ENCODE results near the gene ATRN.
"Not testable (repeated sequence)": the region's sequence is repeated elsewhere in the genome, so short reads cannot be mapped to it uniquely, and the experiment has no call there.

The ATRN gene

DNA sequence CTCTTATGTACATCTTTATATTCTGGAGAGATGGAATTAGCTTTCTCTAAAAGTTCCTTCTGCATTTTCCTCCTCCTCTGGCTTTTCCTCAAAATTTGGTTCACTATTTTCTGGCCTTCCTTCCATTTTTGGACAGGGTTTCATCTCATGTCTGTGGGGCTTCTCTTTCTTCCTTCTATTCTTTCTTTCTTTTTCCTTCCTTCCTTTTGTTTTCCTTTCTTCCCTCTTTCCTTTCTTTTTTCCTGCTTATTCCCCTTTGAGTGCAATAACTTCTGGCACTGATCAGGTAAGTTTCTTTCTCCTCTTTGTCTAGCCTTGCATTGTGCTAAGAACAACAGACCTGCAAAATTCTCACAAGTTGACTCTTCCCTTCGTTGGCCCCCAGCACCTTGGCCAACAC lies 5.5 kb upstream of the ATRN start:
- DNase-seq (ENCODE audit: low read depth) = no peak
- H3K4me3 ChIP-seq (ENCODE audit: low read length) = no peak overlapping the region
- TF ChIP-seq, protein P1, sequence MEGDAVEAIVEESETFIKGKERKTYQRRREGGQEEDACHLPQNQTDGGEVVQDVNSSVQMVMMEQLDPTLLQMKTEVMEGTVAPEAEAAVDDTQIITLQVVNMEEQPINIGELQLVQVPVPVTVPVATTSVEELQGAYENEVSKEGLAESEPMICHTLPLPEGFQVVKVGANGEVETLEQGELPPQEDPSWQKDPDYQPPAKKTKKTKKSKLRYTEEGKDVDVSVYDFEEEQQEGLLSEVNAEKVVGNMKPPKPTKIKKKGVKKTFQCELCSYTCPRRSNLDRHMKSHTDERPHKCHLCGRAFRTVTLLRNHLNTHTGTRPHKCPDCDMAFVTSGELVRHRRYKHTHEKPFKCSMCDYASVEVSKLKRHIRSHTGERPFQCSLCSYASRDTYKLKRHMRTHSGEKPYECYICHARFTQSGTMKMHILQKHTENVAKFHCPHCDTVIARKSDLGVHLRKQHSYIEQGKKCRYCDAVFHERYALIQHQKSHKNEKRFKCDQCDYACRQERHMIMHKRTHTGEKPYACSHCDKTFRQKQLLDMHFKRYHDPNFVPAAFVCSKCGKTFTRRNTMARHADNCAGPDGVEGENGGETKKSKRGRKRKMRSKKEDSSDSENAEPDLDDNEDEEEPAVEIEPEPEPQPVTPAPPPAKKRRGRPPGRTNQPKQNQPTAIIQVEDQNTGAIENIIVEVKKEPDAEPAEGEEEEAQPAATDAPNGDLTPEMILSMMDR (conservative IDR thresholded peaks at IDR 0.05; ENCODE audit: low read depth, low read length) = no peak

DNA sequence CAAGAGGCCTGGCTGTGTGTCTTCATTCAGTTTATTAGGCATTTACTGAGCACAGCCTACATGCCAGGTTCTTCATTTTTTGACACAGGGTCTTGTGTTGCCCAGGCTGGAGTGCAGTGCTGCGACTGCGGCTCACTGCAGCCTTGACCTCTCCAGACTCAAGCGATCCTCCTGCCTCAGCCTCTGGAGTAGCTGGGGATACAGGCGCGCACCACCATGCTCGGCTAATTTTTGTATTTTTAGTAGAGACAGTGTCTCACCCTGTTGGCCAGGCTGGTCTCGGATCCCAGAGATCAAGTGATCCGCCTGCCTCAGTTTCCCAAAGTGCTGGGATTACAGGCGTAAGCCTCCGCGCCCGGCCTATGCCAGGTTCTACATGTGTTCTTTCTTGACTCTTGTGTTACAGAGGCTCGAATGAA lies 601 bp upstream of the ATRN start:
- TF ChIP-seq, protein P1 (conservative IDR thresholded peaks at IDR 0.05; ENCODE audit: low read depth, low read length) = no peak
- DNase-seq (ENCODE audit: low read depth) = no peak
- peak overlapping the region; percentile 82 for H3K4me3 ChIP-seq (ENCODE audit: low read length)

DNA sequence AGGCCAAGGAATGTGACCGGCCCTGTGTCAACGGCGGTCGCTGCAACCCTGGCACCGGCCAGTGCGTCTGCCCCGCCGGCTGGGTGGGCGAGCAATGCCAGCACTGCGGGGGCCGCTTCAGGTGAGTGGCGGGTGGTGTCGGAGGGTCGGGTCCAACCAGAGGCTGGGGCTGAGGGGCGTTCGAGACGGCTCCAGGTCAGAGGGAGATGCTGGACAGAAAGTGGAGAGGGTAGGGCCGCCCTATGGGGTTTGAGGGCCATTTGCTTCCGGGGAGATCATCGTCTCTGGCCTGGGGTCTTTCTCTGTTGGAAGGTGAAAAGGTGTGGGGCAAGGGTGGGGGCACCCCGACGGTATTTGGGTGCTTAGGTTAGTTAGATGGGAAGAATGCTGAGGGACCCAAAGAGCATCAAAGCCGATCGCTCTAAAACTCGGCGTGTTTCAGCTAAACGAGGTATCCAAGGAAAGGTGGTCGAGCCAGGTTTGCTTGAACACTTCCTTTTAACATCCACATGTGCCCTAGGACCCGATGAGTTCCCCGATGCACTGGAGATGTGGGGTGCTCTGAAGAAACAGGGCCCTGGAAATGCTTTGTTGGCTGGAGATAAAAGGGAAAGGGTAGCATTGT lies 691 bp downstream of the ATRN start:
- DNase-seq (ENCODE audit: low read depth) = no peak
- TF ChIP-seq, protein P1 (conservative IDR thresholded peaks at IDR 0.05; ENCODE audit: low read depth, low read length) = no peak

DNA sequence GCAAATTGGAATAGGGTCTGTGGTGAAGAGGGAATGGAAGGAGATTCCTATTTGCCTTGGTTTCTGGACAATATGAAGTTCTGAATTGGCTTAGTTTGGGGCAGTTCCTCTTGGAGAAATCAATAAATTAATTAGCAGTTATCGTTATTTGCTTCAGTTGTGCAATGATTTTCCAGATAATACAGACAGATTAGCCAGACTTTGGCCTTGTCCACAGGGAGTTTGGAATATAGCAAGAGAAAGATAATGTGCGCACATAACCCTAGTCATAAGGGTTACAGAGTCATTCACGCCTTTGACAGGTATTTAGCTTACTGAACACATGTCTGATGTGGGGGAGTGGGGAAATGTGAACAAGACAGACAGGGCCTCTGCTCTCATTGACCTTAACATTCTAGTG lies 1.3 kb downstream of the ATRN start:
- TF ChIP-seq, protein P1 (conservative IDR thresholded peaks at IDR 0.05; ENCODE audit: low read depth, low read length) = no peak
- DNase-seq (ENCODE audit: low read depth) = no peak
- H3K4me3 ChIP-seq (ENCODE audit: low read length) = peak overlapping the region; percentile 82

More for the DNA sequence above, 691 bp downstream of the ATRN start:
- H3K4me3 ChIP-seq (ENCODE audit: low read length) = peak overlapping the region; percentile 82

DNA sequence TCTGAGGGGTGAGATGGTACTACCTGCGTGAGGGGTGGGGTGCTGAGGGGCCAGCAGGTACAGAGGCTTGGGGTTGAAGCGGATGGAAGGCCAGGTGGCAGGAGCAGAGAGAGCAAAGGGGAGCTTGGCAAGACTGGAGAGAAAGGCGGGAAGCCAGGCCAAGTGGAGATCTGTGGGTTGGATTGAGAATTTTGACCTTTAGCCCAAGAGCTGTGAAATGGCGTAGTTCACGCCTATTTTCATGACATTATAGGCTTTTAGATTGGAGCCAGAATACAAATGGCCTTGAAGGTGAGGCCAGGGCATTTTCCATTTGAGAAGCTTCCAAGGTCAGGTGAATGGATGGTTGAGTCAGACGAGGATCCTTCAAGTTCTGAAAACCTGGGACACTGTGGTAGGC lies 2.5 kb downstream of the ATRN start:
- no peak for DNase-seq (ENCODE audit: low read depth)
- H3K4me3 ChIP-seq (ENCODE audit: low read length) = no peak overlapping the region
- TF ChIP-seq, protein P1 (conservative IDR thresholded peaks at IDR 0.05; ENCODE audit: low read depth, low read length) = no peak

DNA sequence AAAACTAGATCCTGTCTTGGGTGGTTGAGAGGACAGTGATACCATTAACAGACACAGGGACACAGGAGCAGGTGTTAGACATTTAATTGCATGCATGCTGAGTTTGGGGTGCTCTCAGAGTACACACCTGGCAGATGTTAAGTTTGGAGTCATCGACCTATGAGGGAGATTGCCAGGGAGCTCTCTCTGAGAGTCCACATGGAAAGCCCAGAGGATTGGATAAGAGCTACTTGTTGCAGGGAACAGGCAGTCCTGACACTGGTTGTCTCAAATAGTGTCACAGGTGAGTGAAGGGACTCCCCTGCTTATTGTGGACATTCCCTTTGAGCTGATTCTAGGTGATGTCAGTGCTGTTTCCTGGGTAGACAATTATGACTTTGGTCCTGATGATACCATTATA lies 3.1 kb downstream of the ATRN start:
- no peak for DNase-seq (ENCODE audit: low read depth)
- no peak overlapping the region for H3K4me3 ChIP-seq (ENCODE audit: low read length)
- TF ChIP-seq, protein P1 (conservative IDR thresholded peaks at IDR 0.05; ENCODE audit: low read depth, low read length) = no peak

DNA sequence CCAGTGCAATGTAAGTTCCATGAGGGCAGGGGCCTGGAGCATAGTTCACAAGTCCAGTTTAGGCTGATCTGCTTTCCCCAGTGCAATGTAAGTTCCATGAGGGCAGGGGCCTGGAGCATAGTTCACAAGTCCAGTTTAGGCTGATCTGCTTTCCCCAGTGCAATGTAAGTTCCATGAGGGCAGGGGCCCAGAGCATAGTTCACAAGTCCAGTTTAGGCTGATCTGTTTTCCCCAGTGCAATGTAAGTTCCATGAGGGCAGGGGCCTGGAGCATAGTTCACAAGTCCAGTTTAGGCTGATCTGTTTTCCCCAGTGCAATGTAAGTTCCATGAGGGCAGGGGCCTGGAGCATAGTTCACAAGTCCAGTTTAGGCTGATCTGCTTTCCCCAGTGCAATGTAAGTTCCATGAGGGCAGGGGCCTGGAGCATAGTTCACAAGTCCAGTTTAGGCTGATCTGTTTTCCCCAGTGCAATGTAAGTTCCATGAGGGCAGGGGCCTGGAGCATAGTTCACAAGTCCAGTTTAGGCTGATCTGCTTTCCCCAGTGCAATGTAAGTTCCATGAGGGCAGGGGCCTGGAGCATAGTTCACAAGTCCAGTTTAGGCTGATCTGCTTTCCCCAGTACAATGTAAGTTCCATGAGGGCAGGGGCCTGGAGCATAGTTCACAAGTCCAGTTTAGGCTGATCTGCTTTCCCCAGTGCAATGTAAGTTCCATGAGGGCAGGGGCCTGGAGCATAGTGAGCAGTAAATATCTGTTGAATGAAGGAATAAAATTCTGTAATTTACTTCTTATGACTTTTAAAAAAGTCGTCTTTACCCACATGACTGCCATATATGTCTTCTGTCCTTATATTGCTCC lies 6.4 kb downstream of the ATRN start:
- not testable (repeated sequence) for H3K4me3 ChIP-seq (ENCODE audit: low read length); DNase-seq (ENCODE audit: low read depth)

Measured in retinal pigment epithelial cell (primary cell).